GM20431 (cell line): ENCODE results near the gene PHC3.

Source experiments
- in situ Hi-C: fragments of 300-500 bp; cut with MseI, MboI; formaldehyde crosslinking; loops from one replicate; pipeline ENCODE4 v1.15.0; 2020; ENCODE audit warnings: low sequenced_read_pairs; ENCODE audit not compliant: unreplicated experiment

The PHC3 gene

GRCh38 chr3:170049146-170050000 lies 132.2 kb downstream of the PHC3 start:
- in situ Hi-C loops = loop anchor here (25.0 kb wide), 1 partner anchor 187 kb away; the partner anchor contains the start of gene LRRC31

DNA sequence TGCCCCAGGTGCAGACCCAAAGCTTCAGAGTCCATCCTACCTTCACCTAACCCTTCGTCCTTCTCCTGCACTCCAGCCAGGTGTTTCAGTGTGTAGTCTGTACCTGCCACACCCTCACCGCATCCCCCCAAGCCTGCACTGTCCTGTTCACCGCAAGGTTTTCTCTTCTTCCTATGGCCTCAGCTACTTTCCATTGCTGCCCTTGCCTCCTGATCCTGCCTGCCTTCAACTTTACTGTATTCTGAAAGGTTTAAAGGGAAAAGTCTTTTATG lies 134.5 kb downstream of the PHC3 start:
- in situ Hi-C loops = loop anchor here (25.0 kb wide), 1 partner anchor 185 kb away; the partner anchor contains the start of gene LRRC31

DNA sequence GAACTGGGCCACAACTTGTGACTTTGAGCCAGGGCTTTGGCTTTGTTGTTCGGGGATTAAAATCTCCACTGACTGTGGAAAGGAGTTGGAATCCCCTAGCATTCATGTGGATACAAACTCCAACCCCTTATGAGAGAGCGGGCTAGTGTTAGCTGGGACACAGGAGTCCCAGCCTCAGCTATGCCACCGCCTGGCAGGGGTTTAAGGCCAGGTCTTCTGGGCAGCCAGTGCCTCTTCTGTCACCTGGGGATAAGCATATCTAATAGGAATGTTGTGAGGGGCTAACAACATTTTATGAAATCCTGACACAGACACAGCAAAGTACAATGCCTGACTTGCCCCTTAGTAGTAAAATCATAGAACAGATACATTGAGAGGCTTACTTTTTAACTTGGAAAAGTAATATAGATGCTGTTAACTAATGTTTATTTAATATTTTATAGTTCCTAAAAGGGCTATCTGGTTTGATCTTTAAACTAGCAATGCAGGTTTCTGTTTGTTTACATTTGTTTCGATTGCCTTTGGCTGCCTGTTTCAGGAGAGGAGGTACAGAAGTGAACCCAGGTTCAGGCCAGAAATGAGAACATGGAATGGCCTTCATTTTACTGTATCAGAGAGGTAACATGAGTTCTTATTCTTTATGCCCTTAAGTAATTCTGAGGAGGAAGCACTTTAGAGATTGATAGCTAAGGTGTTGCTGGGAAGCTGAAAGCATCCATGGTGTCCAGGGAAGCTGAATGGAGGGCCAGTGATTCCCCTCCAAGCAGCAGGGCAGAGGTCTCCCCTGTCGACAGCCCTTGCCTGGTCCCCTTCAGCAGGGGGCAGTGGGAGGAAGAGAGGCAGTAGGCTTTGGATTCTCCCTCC lies 135.0 kb downstream of the PHC3 start:
- in situ Hi-C loops = loop anchor here (25.0 kb wide), 1 partner anchor 184 kb away; the partner anchor contains the start of gene LRRC31

GRCh38 chr3:170044795-170045244 lies 136.7 kb downstream of the PHC3 start:
- in situ Hi-C loops = loop anchor here (25.0 kb wide), 1 partner anchor 183 kb away; the partner anchor contains the start of gene LRRC31

- in situ Hi-C loops = loop anchor here (25.0 kb wide), 1 partner anchor 182 kb away; the partner anchor contains the start of gene LRRC31
Observed at GRCh38 chr3:170044271-170044670, 137.3 kb downstream of the PHC3 start.

DNA sequence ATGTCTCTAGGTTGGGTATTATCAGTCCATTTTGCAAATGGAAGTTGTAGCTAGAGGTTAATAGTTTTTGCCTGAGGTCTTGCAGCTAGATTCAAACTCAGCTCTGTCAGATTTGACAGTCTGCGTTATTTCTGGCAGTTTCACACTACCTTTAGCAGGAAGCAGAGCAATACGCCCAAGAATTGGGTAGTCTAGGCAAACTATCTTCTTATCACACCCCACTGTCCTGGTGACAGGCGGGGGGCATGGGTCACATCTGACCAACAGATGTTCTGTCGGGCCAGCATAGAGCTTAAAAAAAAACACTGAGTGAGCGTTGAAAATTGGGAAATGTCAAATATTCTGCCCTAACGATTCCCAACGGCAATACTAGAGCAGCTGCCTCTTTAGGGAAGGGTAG lies 138.0 kb downstream of the PHC3 start:
- in situ Hi-C loops = loop anchor here (25.0 kb wide), 1 partner anchor 181 kb away; the partner anchor contains the start of gene LRRC31

DNA sequence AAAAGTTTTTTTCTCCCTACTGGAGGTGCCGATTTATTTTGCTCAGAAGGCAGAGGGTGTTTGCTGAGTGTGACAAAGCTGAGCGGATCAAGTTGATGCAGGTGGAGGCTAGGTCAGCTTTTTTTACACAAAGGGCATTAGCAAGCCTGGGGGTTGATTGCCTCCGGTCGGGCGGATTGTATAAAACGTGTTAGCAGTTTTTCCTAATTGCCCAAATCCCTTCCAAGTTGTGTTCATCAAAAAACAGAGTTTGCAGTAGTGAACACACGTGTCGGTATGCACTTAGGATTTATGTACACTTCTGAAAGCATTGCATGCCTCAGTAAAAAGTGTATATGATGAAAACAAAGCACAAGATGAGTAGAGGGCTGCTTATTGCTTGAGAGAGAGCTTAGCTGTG lies 141.1 kb downstream of the PHC3 start:
- in situ Hi-C loops = loop anchor here (25.0 kb wide), 1 partner anchor 178 kb away; the partner anchor contains the start of gene LRRC31

GRCh38 chr3:170038434-170039110 lies 143.0 kb downstream of the PHC3 start:
- in situ Hi-C loops = loop anchor here (25.0 kb wide), 1 partner anchor 176 kb away; the partner anchor contains the start of gene LRRC31
